COR-L47 (cell line): Measurements from ENCODE around the gene GOLIM4.

Source experiments
- DNase-seq: peaks from one replicate; lab custom pipeline; 2025; lab: John Stamatoyannopoulos, UW

The GOLIM4 gene

GRCh38 chr3:168096210-168096652 is 507 bp upstream of the GOLIM4 start:
- DNase-seq = peak; percentile 89

GRCh38 chr3:168094877-168095610 is 680 bp downstream of the GOLIM4 start:
- DNase-seq = peak; percentile 86

GRCh38 chr3:168094580-168094876 is 1.2 kb downstream of the GOLIM4 start:
- DNase-seq = no peak

- DNase-seq = no peak
These were observed 1.9 kb downstream of the GOLIM4 start for GRCh38 chr3:168093790-168094189.

GRCh38 chr3:168093229-168093628 is 2.5 kb downstream of the GOLIM4 start:
- DNase-seq = no peak

- peak; percentile 64 for DNase-seq
These were observed 3.8 kb downstream of the GOLIM4 start for GRCh38 chr3:168091941-168092340.

- DNase-seq = no peak
These were observed 4.3 kb downstream of the GOLIM4 start for GRCh38 chr3:168091302-168091858.

GRCh38 chr3:168090306-168091085 is 5.2 kb downstream of the GOLIM4 start:
- no peak for DNase-seq

GRCh38 chr3:168089179-168089771 is 6.4 kb downstream of the GOLIM4 start:
- DNase-seq = no peak

- DNase-seq = no peak
These were observed 7.5 kb downstream of the GOLIM4 start for GRCh38 chr3:168088106-168088720.

- no peak for DNase-seq
These were observed 8.2 kb downstream of the GOLIM4 start for GRCh38 chr3:168087539-168087938.

GRCh38 chr3:168086541-168087260 is 9.0 kb downstream of the GOLIM4 start:
- no peak for DNase-seq

- no peak for DNase-seq
These were observed 10.1 kb downstream of the GOLIM4 start for GRCh38 chr3:168085491-168086119.

GRCh38 chr3:168083906-168084305 is 11.8 kb downstream of the GOLIM4 start:
- DNase-seq = no peak

- no peak for DNase-seq
These were observed 13.9 kb downstream of the GOLIM4 start for GRCh38 chr3:168081856-168082255.

GRCh38 chr3:168081171-168081771 is 14.5 kb downstream of the GOLIM4 start:
- no peak for DNase-seq

- DNase-seq = peak; percentile 2
These were observed 15.1 kb downstream of the GOLIM4 start for GRCh38 chr3:168080499-168081170.

GRCh38 chr3:168080022-168080421 is 15.7 kb downstream of the GOLIM4 start:
- no peak for DNase-seq

GRCh38 chr3:168077091-168077490 is 18.6 kb downstream of the GOLIM4 start:
- DNase-seq = no peak
